Glutamatergic neuron (in vitro differentiated cells): ENCODE results near the gene LRRC36. TPM values are rescaled to one million over a fixed set of nuclear protein-coding genes. Genes with fewer than 3 reads are reported as not detected.

Source experiments
- DNase-seq: peaks from one replicate; pipeline ENCODE4 v3.0.0; 2022
- H3K27ac Mint-ChIP-seq: one replicate; pipeline ENCODE4 v1.8.0; 2020; ENCODE audit warnings: mild to moderate bottlenecking, mixed read lengths, inconsistent platforms; ENCODE audit not compliant: unreplicated experiment
- H3K27me3 Mint-ChIP-seq: one replicate; pipeline ENCODE4 v1.8.0; 2020; ENCODE audit warnings: mild to moderate bottlenecking, moderate library complexity, mixed read lengths, inconsistent platforms; ENCODE audit not compliant: unreplicated experiment
- H3K36me3 Mint-ChIP-seq: one replicate; pipeline ENCODE4 v1.8.0; 2020; ENCODE audit warnings: mild to moderate bottlenecking, mixed read lengths, inconsistent platforms; ENCODE audit not compliant: unreplicated experiment
- H3K4me1 Mint-ChIP-seq: one replicate; pipeline ENCODE4 v1.8.0; 2020; ENCODE audit warnings: mild to moderate bottlenecking, low read depth, mixed read lengths, inconsistent platforms; ENCODE audit not compliant: unreplicated experiment
- H3K4me3 Mint-ChIP-seq: one replicate; pipeline ENCODE4 v1.8.0; 2020; ENCODE audit warnings: mild to moderate bottlenecking, mixed read lengths, inconsistent platforms; ENCODE audit not compliant: unreplicated experiment
- H3K9me3 Mint-ChIP-seq: one replicate; pipeline ENCODE4 v1.8.0; 2020; ENCODE audit warnings: mild to moderate bottlenecking, moderate library complexity, mixed read lengths, inconsistent platforms; ENCODE audit not compliant: unreplicated experiment
- total RNA-seq: library from RNA; stranded (reverse); fragmentation: NEBNext Ultra II Directional; extraction: Animal tissue kit (Norgen Biotek cat#: 25700); gene quantifications from one replicate; pipeline ENCODE4 v1.2.1, GENCODE V29; 2021; ENCODE audit not compliant: unreplicated experiment
- TF ChIP-seq, protein P1 (sequence below): fragments of 200-600 bp; sonication (generic); IDR thresholded peaks from one replicate; pipeline ENCODE4 v1.5.0; 2021; ENCODE audit not compliant: partially characterized antibody, unreplicated experiment

LRRC36 gene
- total RNA-seq, 1 donor from 2014 or later, result not detected

- H3K4me3 Mint-ChIP-seq, result no peak overlapping the region
- H3K36me3 Mint-ChIP-seq, result no peaks in the 10 kb centered on the region
- peaks cover 2% of the 10 kb centered on the region for H3K9me3 Mint-ChIP-seq
- H3K4me1 Mint-ChIP-seq, result peaks cover 2% of the 10 kb centered on the region
- no peak for DNase-seq
- peaks cover 7% of the 10 kb centered on the region for H3K27me3 Mint-ChIP-seq
- H3K27ac Mint-ChIP-seq, result no peak overlapping the region
- TF ChIP-seq, protein P1, sequence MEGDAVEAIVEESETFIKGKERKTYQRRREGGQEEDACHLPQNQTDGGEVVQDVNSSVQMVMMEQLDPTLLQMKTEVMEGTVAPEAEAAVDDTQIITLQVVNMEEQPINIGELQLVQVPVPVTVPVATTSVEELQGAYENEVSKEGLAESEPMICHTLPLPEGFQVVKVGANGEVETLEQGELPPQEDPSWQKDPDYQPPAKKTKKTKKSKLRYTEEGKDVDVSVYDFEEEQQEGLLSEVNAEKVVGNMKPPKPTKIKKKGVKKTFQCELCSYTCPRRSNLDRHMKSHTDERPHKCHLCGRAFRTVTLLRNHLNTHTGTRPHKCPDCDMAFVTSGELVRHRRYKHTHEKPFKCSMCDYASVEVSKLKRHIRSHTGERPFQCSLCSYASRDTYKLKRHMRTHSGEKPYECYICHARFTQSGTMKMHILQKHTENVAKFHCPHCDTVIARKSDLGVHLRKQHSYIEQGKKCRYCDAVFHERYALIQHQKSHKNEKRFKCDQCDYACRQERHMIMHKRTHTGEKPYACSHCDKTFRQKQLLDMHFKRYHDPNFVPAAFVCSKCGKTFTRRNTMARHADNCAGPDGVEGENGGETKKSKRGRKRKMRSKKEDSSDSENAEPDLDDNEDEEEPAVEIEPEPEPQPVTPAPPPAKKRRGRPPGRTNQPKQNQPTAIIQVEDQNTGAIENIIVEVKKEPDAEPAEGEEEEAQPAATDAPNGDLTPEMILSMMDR, result no peak
These were observed 80.7 kb downstream of the LRRC36 start for GRCh38 chr16:67407176-67407787.

- peaks cover 2% of the 10 kb centered on the region for H3K4me1 Mint-ChIP-seq
- H3K36me3 Mint-ChIP-seq, result no peaks in the 10 kb centered on the region
- H3K27me3 Mint-ChIP-seq, result peaks cover 6% of the 10 kb centered on the region
- peaks cover 2% of the 10 kb centered on the region for H3K9me3 Mint-ChIP-seq
- no peak for DNase-seq
- TF ChIP-seq, protein P1, result no peak
- H3K4me3 Mint-ChIP-seq, result no peak overlapping the region
- no peak overlapping the region for H3K27ac Mint-ChIP-seq
These were observed 81.3 kb downstream of the LRRC36 start for GRCh38 chr16:67407788-67408452.

GRCh38 chr16:67409631-67410030, 83.0 kb downstream of the LRRC36 start:
- DNase-seq, result no peak
- Mint-ChIP-seq H3K4me3 (no peak overlapping the region), H3K9me3 (peaks cover 2% of the 10 kb centered on the region), H3K4me1 (peaks cover 2% of the 10 kb centered on the region), H3K27me3 (peaks cover 2% of the 10 kb centered on the region), H3K27ac (peak overlapping the region; percentile 82), H3K36me3 (no peaks in the 10 kb centered on the region)
- TF ChIP-seq, protein P1, result no peak

- H3K4me3 Mint-ChIP-seq, result no peak overlapping the region
- peaks cover 2% of the 10 kb centered on the region for H3K9me3 Mint-ChIP-seq
- H3K27me3 Mint-ChIP-seq, result peaks cover 2% of the 10 kb centered on the region
- TF ChIP-seq, protein P1, result no peak
- H3K4me1 Mint-ChIP-seq, result peaks cover 2% of the 10 kb centered on the region
- no peak overlapping the region for H3K27ac Mint-ChIP-seq
- no peak for DNase-seq
- no peaks in the 10 kb centered on the region for H3K36me3 Mint-ChIP-seq
These were observed 84.7 kb downstream of the LRRC36 start for GRCh38 chr16:67411339-67411738.

GRCh38 chr16:67412294-67412693, 85.7 kb downstream of the LRRC36 start:
- no peak overlapping the region for H3K4me3 Mint-ChIP-seq
- TF ChIP-seq, protein P1, result no peak
- peaks cover 5% of the 10 kb centered on the region for H3K9me3 Mint-ChIP-seq
- no peak overlapping the region for H3K27ac Mint-ChIP-seq
- H3K4me1 Mint-ChIP-seq, result peaks cover 5% of the 10 kb centered on the region
- no peaks in the 10 kb centered on the region for H3K36me3 Mint-ChIP-seq
- no peak for DNase-seq
- peaks cover 2% of the 10 kb centered on the region for H3K27me3 Mint-ChIP-seq
